Measurements from ENCODE around the gene TARBP1. TPM values are rescaled to one million over a fixed set of nuclear protein-coding genes. Genes with fewer than 3 reads are reported as not detected.

TARBP1 gene
- total and polyA plus RNA-seq, 2 of the 4 experiments (the other 2 are of a cell fraction): 10.6 to 17.7 TPM

GRCh38 chr1:234386122-234386521 lies 92.9 kb downstream of the TARBP1 start:
- no peaks in the 10 kb centered on the region for H3K9me1 ChIP-seq (ENCODE audit: insufficient read depth, low read length)
- POLR2A ChIA-PET (ENCODE audit: unreplicated experiment): no interaction called here
- no peak overlapping the region for H3K18ac ChIP-seq (ENCODE audit: low read depth, low read length)
- H4K20me1 ChIP-seq (ENCODE audit: insufficient read depth, low read length): no peaks in the 10 kb centered on the region
- no peak overlapping the region for H3K4me3 ChIP-seq (ENCODE audit: insufficient read depth, low read depth, low read length)
- no peak overlapping the region for H2AK9ac ChIP-seq (replicated peaks; ENCODE audit: low read depth, low read length, poor library complexity)
- H3K27ac ChIP-seq (ENCODE audit: insufficient read depth, low read length): no peak overlapping the region
- no peak overlapping the region for H2AK5ac ChIP-seq (ENCODE audit: low read depth, low read length)
- no peak overlapping the region for H3K56ac ChIP-seq (ENCODE audit: extremely low read depth, insufficient read depth, low read length)
- no peak overlapping the region for H2BK15ac ChIP-seq (ENCODE audit: low read depth, low read length)
- DNase-seq: no peak
- H3K27me3 ChIP-seq (ENCODE audit: control insufficient read depth, insufficient read depth, low read length): no peaks in the 10 kb centered on the region
- no TSS peak for BruUV-seq (replicated peaks)
- ATAC-seq (ENCODE audit: low read depth): no peak
- no peak overlapping the region for H4K8ac ChIP-seq (ENCODE audit: low read depth in 2 of 2, low read length in 2 of 2)
- H3K14ac ChIP-seq (replicated peaks; ENCODE audit: low read depth, low read length): no peak overlapping the region
- H3K9me3 ChIP-seq (ENCODE audit: control insufficient read depth, insufficient read depth, low read length): no peaks in the 10 kb centered on the region
- H3K79me1 ChIP-seq (ENCODE audit: low read depth in 1 of 2, low read length in 2 of 2): peaks cover 0 to 2% of the 10 kb centered on the region in 2 experiments; a peak in 1 of 4 replicates
- H2BK5ac ChIP-seq (ENCODE audit: low read depth, low read length, poor library complexity, severe bottlenecking): no peak overlapping the region
- no peak overlapping the region for H4K91ac ChIP-seq (ENCODE audit: insufficient read depth, low read depth, low read length)
- H3K23ac ChIP-seq (ENCODE audit: low read depth, low read length): no peak overlapping the region
- WGBS, 2 experiments (ENCODE audit: extremely low coverage in 2 of 2, insufficient read length in 1 of 2): 100% methylated on average over 1 of the region's 6 CpGs; no CpG with 5 or more reads in 1 of the 2 experiments
- no peak overlapping the region for H3K4me2 ChIP-seq (ENCODE audit: low read depth, low read length)
- CTCF ChIA-PET: interaction anchor here (0.6 kb wide), 1 partner anchor 1706 kb away, joined by 4 read pairs; no protein-coding TSS in a partner anchor
- no peak for TF ChIP-seq RCOR1 (IDR thresholded peaks at IDR 0.05; ENCODE audit: insufficient replicate concordance, low read length)
- no peak for TF ChIP-seq SMC3 (IDR thresholded peaks at IDR 0.05; ENCODE audit: low read depth, low read length)
- no peak for TF ChIP-seq POLR2A (IDR thresholded peaks at IDR 0.05; ENCODE audit: low read depth, low read length)
- TF ChIP-seq RAD21 (IDR thresholded peaks at IDR 0.05; ENCODE audit: low read length): no peak
- TF ChIP-seq MAZ (IDR thresholded peaks at IDR 0.05; ENCODE audit: borderline replicate concordance, low read depth, low read length): no peak
- no peak overlapping the region for H2BK20ac ChIP-seq (ENCODE audit: low read depth, low read length)
- intact Hi-C loops (cut with micrococcal nuclease): no loop called here
- peaks cover 6% of the 10 kb centered on the region; the same call in 1 of the 2 replicates for H3K36me3 ChIP-seq (ENCODE audit: control insufficient read depth, insufficient read depth, low read length)
- H3K9ac ChIP-seq (ENCODE audit: low read depth, low read length): no peak overlapping the region
- H2AFZ ChIP-seq (replicated peaks; ENCODE audit: low read length, poor library complexity): no peak overlapping the region
- H3K4me1 ChIP-seq (ENCODE audit: control insufficient read depth, insufficient read depth, low read length): no peaks in the 10 kb centered on the region
- H4K5ac ChIP-seq (ENCODE audit: low read depth, low read length): no peak overlapping the region
- H2BK120ac ChIP-seq (ENCODE audit: low read depth, low read length): no peak overlapping the region
- dilution Hi-C loops (cut with HindIII; ENCODE audit: low sequenced_read_pairs, unreplicated experiment): no loop called here
- in situ Hi-C loops (cut with MboI; ENCODE audit: low sequenced_read_pairs): no loop called here
- H3K4ac ChIP-seq (ENCODE audit: low read depth, low read length): no peak overlapping the region

Measured in IMR-90 (cell line).